Mononuclear cell (primary cell): ENCODE results near the gene CUL9. TPM values are rescaled to one million over a fixed set of nuclear protein-coding genes. Genes with fewer than 3 reads are reported as not detected.

Source experiments
- H3K27me3 ChIP-seq: 2 replicates; pipeline ENCODE4 v1.6.0; 2011; ENCODE audit warnings: low read length, control low read depth; ENCODE audit not compliant: insufficient read depth
- H3K4me1 ChIP-seq: 2 replicates; pipeline ENCODE4 v1.5.1; 2011; ENCODE audit warnings: mild to moderate bottlenecking, low read length, control low read depth; ENCODE audit not compliant: insufficient read depth
- H3K4me3 ChIP-seq: 2 replicates; pipeline ENCODE4 v1.5.1; 2011; ENCODE audit warnings: mild to moderate bottlenecking, low read length, moderate library complexity
- H3K9me3 ChIP-seq: 2 replicates; pipeline ENCODE4 v1.5.1; 2011; ENCODE audit warnings: low read depth, mild to moderate bottlenecking, control low read depth, low read length
- total RNA-seq: library from RNA; depleted of rRNA; stranded (reverse); fragments of >200 nt; gene quantifications from one replicate; pipeline ENCODE4 v1.2.3, GENCODE V29; 2012

The CUL9 gene
- total RNA-seq, 1 donor = 24.2 TPM

DNA sequence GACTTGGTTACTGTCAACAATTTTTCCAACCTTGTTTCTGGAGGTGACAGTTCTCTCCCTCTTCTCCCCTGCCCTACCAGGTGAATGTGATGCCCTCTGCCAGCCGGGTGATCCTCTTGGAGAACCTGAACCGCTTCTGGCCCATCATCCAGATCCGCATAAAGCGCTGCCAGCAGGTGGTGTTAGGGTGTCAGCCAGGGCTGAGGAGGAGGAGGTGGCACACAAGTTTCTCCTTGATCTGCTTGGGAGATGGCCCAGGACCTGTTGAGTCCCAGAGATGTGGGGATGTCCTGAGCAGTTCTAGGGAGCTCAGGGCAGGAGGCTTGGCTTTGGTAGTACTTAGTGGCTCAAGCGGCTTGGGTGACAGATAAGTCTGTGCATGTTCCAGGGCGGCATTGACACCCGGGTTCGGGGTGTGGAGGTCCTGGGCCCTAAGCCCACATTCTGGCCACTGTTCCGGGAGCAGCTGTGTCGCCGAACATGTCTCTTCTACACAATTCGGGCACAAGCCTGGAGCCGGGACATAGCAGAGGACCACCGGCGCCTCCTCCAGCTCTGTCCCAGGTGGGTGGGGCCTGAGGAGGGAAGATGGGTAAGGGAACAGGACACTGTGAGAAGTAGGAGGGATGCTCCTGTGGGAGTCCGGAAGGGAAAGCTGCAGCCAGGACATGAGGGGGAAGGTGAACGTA is 21.2 kb downstream of the CUL9 start:
- no peaks in the 10 kb centered on the region for H3K9me3 ChIP-seq
- no peaks in the 10 kb centered on the region for H3K27me3 ChIP-seq
- no peak overlapping the region for H3K4me3 ChIP-seq
- no peaks in the 10 kb centered on the region for H3K4me1 ChIP-seq

DNA sequence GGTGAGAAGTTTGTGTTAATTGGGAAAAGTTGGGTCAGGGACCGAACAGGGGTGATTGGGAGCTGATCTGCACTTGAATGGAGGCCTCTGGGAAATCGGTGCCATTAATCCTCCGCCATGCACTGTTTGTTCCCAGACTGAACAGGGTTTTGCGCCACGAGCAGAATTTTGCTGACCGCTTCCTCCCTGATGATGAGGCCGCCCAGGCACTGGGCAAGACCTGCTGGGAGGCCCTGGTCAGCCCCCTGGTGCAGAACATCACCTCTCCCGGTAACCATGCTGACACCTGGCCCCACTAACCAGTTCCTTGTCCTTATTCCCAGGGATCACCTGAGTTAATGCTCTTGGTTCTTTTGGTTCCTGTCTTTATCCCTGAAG is 21.7 kb downstream of the CUL9 start:
- Histone ChIP-seq H3K9me3 (no peaks in the 10 kb centered on the region), H3K4me1 (no peaks in the 10 kb centered on the region), H3K27me3 (no peaks in the 10 kb centered on the region), H3K4me3 (no peak overlapping the region)

DNA sequence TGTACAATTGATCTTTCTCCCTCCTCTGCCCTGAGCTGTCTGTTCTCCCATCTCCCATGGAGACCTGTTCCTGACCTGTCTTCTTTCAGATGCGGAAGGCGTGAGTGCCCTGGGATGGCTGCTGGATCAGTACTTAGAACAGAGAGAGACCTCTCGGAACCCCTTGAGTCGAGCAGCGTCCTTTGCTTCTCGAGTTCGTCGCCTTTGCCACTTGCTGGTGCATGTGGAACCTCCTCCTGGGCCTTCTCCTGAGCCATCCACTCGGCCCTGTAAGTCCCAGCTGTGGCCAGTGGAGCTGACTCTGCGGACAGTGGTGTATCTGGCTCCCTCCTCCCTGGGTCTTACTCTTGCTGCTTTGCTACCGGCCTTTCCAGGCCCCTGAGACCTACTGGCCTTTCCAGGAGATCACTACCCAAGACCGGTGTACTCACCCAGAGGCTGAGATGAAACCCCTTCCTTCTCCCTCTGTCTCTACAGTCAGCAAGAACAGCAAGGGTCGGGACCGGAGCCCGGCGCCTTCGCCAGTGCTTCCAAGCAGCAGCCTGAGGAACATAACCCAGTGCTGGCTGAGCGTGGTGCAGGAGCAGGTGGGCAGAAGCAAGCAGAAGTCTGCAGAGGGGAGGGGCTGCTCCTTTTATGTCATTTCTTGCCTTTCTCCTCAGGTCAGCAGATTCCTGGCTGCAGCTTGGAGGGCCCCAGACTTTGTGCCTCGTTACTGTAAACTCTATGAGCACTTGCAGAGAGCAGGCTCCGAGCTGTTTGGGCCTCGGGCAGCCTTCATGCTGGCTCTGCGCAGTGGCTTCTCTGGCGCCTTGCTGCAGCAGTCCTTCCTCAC is 22.5 kb downstream of the CUL9 start:
- H3K9me3 ChIP-seq = no peaks in the 10 kb centered on the region
- no peak overlapping the region for H3K4me3 ChIP-seq
- H3K27me3 ChIP-seq = no peaks in the 10 kb centered on the region
- no peaks in the 10 kb centered on the region for H3K4me1 ChIP-seq

DNA sequence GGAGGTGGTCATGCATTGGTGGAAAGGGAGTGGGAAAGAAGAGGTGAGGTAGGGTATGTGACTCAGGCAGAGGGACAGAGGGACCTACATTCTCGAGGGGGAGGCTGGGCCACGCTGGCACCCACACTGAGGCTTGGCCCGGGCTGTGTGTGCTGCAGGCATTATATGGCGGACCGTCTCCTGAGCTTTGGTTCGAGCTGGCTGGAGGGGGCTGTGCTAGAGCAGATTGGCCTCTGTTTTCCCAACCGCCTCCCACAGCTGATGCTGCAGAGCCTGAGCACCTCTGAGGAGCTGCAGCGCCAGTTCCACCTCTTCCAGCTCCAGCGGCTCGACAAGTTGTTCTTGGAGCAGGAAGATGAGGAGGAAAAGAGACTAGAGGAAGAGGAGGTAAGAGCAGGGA is 23.9 kb downstream of the CUL9 start:
- Histone ChIP-seq H3K9me3 (no peaks in the 10 kb centered on the region), H3K27me3 (no peaks in the 10 kb centered on the region), H3K4me3 (no peak overlapping the region), H3K4me1 (no peaks in the 10 kb centered on the region)

DNA sequence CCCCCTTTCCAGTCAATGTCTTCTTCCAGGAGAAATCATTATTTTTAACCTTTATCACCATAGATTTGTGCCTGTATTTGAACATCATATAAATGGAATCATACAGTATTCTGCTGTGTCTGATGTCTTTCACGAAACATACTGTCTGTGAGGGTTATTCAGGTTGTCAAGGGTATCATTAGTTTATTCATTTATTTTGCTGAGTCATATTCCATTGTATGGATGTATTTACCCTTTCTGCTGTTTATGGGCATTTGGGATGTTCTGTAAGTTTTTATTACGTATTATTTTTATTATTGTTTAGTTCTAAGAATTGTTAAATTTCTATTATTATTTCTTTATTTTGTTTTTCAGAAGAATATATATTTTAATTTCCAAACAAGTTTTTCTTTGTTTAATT is 25.3 kb downstream of the CUL9 start:
- Histone ChIP-seq H3K27me3 (no peaks in the 10 kb centered on the region), H3K4me3 (no peak overlapping the region), H3K9me3 (no peaks in the 10 kb centered on the region), H3K4me1 (no peaks in the 10 kb centered on the region)

DNA sequence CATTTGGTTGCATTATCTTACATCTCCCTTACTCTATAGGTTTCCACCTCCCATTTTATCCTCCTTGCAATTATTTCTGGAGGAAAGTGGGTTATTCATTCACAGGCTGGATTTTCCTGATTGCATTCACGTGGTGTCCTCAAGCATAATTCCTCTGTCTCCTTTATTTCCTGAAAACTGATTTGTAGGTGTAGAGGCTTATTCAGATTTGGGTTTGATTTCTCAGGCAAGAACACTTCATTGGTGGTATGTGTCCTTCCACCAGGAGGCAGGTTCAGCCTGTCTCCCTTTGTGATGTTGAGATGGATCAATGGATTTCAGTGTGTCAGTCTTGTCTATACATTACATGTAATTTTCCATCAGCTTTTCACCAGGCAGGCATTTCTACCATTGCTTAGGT is 30.0 kb downstream of the CUL9 start:
- Histone ChIP-seq H3K4me3 (no peak overlapping the region), H3K9me3 (no peaks in the 10 kb centered on the region), H3K27me3 (no peaks in the 10 kb centered on the region), H3K4me1 (no peaks in the 10 kb centered on the region)

DNA sequence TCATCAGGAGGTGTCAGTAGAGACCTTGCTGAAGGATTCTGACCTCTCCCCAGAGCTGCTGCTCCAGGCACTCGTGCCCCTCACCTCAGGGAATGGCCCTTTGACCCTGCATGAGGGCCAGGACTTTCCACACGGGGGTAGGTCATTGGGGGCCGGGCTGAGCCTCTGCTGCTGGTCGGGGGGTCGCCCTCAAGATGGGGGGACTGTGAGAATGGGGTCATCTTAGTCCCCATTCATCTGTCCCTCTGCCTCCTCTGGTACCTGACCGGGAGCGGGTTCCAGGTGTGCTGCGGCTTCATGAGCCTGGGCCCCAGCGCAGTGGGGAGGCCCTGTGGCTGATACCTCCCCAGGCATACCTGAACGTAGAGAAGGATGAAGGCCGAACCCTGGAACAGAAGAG is 31.4 kb downstream of the CUL9 start:
- no peak overlapping the region for H3K4me3 ChIP-seq
- no peaks in the 10 kb centered on the region for H3K27me3 ChIP-seq
- no peaks in the 10 kb centered on the region for H3K4me1 ChIP-seq
- H3K9me3 ChIP-seq = no peaks in the 10 kb centered on the region

DNA sequence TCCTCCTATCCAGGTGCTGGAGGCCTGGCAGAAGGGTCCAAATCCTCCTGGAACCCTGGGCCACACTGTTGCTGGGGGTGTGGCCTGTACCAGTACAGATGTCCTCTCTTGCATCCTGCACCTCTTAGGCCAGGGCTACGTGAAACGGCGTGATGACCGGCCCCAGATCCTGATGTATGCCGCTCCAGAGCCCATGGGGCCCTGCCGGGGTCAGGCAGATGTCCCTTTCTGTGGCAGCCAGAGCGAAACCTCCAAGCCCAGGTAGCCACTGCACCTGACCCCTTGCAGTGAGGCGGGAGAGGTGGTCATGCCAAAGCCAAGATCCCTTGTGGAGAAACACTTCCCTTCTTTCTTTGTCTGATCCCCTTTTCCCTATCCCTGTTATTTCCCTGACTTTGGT is 33.1 kb downstream of the CUL9 start:
- H3K4me1 ChIP-seq = no peaks in the 10 kb centered on the region
- H3K9me3 ChIP-seq = no peaks in the 10 kb centered on the region
- H3K27me3 ChIP-seq = no peaks in the 10 kb centered on the region
- no peak overlapping the region for H3K4me3 ChIP-seq

DNA sequence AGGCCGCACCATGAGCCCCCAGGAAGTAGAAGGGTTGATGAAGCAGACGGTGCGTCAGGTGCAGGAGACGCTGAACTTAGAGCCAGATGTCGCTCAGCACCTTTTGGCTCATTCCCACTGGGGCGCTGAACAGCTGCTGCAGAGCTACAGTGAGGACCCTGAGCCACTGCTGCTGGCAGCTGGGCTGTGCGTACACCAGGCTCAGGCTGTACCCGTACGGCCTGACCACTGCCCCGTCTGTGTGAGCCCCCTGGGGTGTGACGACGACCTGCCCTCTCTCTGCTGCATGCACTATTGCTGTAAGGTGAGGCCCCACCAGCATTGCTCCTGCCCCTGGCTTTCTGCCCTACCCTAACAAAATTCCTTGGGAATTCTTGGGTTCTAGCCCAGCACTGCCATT is 34.2 kb downstream of the CUL9 start:
- Histone ChIP-seq H3K9me3 (no peaks in the 10 kb centered on the region), H3K4me1 (no peaks in the 10 kb centered on the region), H3K4me3 (no peak overlapping the region), H3K27me3 (no peaks in the 10 kb centered on the region)

DNA sequence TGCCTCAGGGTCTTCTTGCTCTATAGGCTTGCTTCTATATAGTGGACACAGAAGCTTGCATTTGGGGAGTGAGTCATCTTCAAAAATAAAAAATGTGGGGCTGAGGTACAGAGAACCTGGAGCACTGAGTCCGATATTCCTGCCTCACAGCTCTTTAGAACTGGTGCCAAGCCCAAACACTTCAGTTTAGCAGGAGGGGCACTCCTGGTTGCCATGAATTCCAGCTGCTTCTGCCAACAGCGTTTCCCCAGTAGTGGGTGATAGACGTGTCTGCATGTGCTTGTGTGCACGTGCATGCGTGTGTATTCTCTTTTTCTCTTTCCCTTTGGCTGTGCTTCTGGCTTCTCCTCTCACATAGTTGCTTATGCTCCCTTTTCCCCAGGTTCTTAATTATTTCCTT is 35.4 kb downstream of the CUL9 start:
- no peak overlapping the region for H3K4me3 ChIP-seq
- no peaks in the 10 kb centered on the region for H3K9me3 ChIP-seq
- H3K27me3 ChIP-seq = no peaks in the 10 kb centered on the region
- H3K4me1 ChIP-seq = no peaks in the 10 kb centered on the region

DNA sequence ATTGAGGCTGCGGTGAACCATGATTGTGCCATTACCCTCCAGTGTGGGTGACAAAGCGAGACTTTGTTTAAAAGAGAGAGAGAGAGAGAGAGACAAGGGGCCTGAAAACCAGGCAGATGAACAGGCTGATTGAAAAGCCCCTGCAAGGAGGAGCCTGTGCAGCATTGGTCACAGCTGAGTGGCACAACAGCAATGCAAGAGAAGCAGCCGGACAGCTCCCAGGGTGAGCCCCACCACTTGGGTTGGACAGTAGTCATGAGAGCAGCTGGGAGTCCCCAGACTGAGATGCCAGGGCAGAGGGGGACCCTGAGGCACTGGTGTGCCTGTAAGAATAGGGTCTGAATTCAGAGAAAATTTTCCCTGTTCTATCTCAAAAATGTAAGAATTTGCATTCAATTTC is 37.1 kb downstream of the CUL9 start:
- peaks cover 9% of the 10 kb centered on the region for H3K4me1 ChIP-seq
- H3K4me3 ChIP-seq = no peak overlapping the region
- H3K27me3 ChIP-seq = no peaks in the 10 kb centered on the region
- H3K9me3 ChIP-seq = no peaks in the 10 kb centered on the region

DNA sequence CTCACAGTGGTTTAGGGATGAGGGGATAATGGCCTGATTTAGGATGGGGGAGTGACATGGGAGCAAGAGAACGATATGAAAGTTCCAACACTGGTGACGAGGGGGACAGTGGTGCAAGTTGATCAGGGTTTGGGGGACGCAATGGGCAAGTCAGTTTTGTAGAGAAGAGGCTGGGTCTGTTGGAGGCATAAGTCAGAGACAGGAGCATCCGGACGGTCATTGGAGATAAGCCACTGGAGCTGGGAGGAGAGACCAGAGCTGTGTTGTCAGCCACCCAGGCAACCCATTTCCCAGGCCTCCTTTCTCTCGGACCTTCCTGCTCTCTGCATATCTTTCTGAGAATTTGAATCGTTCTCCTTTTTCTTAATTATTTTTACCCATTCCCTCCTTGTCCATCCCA is 37.8 kb downstream of the CUL9 start:
- peaks cover 16% of the 10 kb centered on the region for H3K4me1 ChIP-seq
- H3K4me3 ChIP-seq = no peak overlapping the region
- H3K27me3 ChIP-seq = no peaks in the 10 kb centered on the region
- no peaks in the 10 kb centered on the region for H3K9me3 ChIP-seq

DNA sequence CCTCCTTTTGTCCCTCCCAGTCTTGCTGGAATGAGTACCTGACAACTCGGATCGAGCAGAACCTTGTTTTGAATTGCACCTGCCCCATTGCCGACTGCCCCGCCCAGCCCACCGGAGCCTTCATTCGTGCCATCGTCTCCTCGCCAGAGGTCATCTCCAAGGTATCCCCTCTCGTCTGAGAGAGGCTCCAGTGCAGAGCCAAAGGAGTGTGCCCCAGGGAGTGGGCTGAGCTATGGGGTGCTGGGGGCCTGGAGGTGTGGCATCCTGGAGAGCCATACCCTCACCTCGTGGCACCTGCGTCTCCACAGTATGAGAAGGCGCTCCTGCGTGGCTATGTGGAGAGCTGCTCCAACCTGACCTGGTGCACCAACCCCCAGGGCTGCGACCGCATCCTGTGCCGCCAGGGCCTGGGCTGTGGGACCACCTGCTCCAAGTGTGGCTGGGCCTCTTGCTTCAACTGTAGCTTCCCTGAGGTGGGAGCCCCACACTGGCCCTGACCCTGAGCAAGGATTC is 38.5 kb downstream of the CUL9 start:
- H3K9me3 ChIP-seq = no peaks in the 10 kb centered on the region
- H3K4me1 ChIP-seq = peaks cover 23% of the 10 kb centered on the region
- no peaks in the 10 kb centered on the region for H3K27me3 ChIP-seq
- H3K4me3 ChIP-seq = no peak overlapping the region

DNA sequence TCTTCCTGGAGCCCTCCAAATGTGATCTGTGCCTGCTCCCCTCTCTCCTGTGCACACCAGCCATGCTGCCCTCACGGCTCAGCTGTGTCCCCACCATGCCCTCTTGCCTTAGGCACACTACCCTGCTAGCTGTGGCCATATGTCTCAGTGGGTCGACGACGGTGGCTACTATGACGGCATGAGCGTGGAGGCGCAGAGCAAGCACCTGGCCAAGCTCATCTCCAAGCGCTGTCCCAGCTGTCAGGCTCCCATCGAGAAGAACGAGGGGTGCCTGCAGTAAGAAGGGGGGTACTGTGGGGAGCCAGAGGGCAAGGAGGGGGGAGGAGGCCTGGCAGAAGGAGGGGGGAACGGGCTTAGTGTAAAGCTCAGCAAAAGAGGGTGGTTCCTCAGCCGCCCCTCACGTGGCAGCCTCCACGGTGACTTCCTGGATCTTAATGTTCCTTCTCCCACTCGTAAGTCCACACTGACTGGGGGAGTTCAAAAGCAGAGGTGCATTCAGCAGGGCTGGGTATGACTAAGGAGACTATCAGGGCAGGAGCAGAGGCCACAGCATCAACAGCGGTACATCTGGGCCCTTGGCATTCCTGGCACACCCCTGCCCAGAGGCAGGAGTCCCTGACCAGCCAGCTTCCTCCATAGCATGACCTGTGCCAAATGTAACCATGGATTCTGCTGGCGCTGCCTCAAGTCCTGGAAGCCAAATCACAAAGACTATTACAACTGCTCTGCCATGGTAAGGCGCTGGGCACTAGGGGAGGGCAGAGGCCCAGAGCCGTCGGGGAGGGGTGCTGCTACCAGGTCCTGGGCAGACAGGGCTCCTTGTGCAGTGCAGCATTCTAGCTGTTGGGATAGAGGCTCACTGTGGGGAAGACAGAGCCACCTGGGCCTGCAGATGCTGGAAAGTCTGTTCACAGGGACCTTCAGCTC is 39.3 kb downstream of the CUL9 start:
- H3K4me1 ChIP-seq = peaks cover 28% of the 10 kb centered on the region
- no peak overlapping the region for H3K4me3 ChIP-seq

More for the DNA sequence above, 39.3 kb downstream of the CUL9 start:
- no peaks in the 10 kb centered on the region for H3K9me3 ChIP-seq
- no peaks in the 10 kb centered on the region for H3K27me3 ChIP-seq
